HG02623 (cell line): ENCODE results near the gene TMEM39A.
A peak's percentile ranks its signal among the peaks of the same experiment; 100 is the strongest.

ENCODE experiments used
- ATAC-seq: cut with Tn5 transposase; IDR thresholded peaks from one replicate; pipeline ENCODE4 v1.9.1; 2021; ENCODE audit warnings: moderate library complexity; ENCODE audit not compliant: unreplicated experiment

The TMEM39A gene

GRCh38 chr3:119463171-119464169 lies at the start of gene TMEM39A:
TMEM39A (minus strand) TSS chr3:119463615; CDS start chr3:119462074, 1,541 bp downstream.
- peak; percentile 88 for ATAC-seq

GRCh38 chr3:119510690-119511089 lies 47.3 kb upstream of the TMEM39A start:
- ATAC-seq = no peak

GRCh38 chr3:119508172-119508845 lies 44.9 kb upstream of the TMEM39A start:
- peak; percentile 72 for ATAC-seq

GRCh38 chr3:119507404-119507803 lies 44.0 kb upstream of the TMEM39A start:
- ATAC-seq = no peak

- no peak for ATAC-seq
Measured at GRCh38 chr3:119506631-119507030, 43.2 kb upstream of the TMEM39A start.

- ATAC-seq = no peak
Measured at GRCh38 chr3:119500901-119501300, 37.5 kb upstream of the TMEM39A start.

- no peak for ATAC-seq
Measured at GRCh38 chr3:119500265-119500664, 36.9 kb upstream of the TMEM39A start.

- ATAC-seq = peak; percentile 99
Measured at GRCh38 chr3:119498186-119499011, 35.0 kb upstream of the TMEM39A start, which contains the start of gene TIMMDC1. TIMMDC1 (plus strand) TSS chr3:119498547; CDS start chr3:119498734, 187 bp downstream.

GRCh38 chr3:119497820-119498185 lies 34.4 kb upstream of the TMEM39A start:
- no peak for ATAC-seq

- ATAC-seq = no peak
Measured at GRCh38 chr3:119494597-119494996, 31.2 kb upstream of the TMEM39A start.

- no peak for ATAC-seq
Measured at GRCh38 chr3:119492810-119493209, 29.4 kb upstream of the TMEM39A start.

- no peak for ATAC-seq
Measured at GRCh38 chr3:119492128-119492527, 28.7 kb upstream of the TMEM39A start.

GRCh38 chr3:119490153-119490552 lies 26.7 kb upstream of the TMEM39A start:
- ATAC-seq = no peak

- no peak for ATAC-seq
Measured at GRCh38 chr3:119485563-119485962, 22.1 kb upstream of the TMEM39A start.

- no peak for ATAC-seq
Measured at GRCh38 chr3:119483101-119483500, 19.7 kb upstream of the TMEM39A start.

- ATAC-seq = no peak
Measured at GRCh38 chr3:119481079-119481478, 17.7 kb upstream of the TMEM39A start.

- ATAC-seq = no peak
Measured at GRCh38 chr3:119470866-119471265, 7.5 kb upstream of the TMEM39A start.

- no peak for ATAC-seq
Measured at GRCh38 chr3:119469418-119470189, 6.2 kb upstream of the TMEM39A start.

GRCh38 chr3:119468041-119468440 lies 4.6 kb upstream of the TMEM39A start:
- ATAC-seq = no peak

- no peak for ATAC-seq
Measured at GRCh38 chr3:119457246-119457645, 6.2 kb downstream of the TMEM39A start.
